ENCODE results near the gene RPL29.
A peak's percentile ranks its signal among the peaks of the same experiment; 100 is the strongest.

Gene RPL29

GRCh38 chr3:51974277-51974962 lies 21.3 kb downstream of the RPL29 start:
- peak; percentile 37 for DNase-seq (ENCODE audit: low read depth)
- TF ChIP-seq CTCF (IDR thresholded peaks at IDR 0.05; ENCODE audit: insufficient read depth, low read depth, low read length, missing control alignments), result no peak
- peak overlapping the region; percentile 77 for H3K4me3 ChIP-seq (ENCODE audit: low read depth, low read length)

- no peak overlapping the region for H3K4me3 ChIP-seq (ENCODE audit: low read depth, low read length)
- no peak for TF ChIP-seq CTCF (IDR thresholded peaks at IDR 0.05; ENCODE audit: insufficient read depth, low read depth, low read length, missing control alignments)
- no peak for DNase-seq (ENCODE audit: low read depth)
Measured at GRCh38 chr3:51971350-51971749, 24.3 kb downstream of the RPL29 start.

- no peak for DNase-seq (ENCODE audit: low read depth)
- H3K4me3 ChIP-seq (ENCODE audit: low read depth, low read length), result no peak overlapping the region
- TF ChIP-seq CTCF (IDR thresholded peaks at IDR 0.05; ENCODE audit: insufficient read depth, low read depth, low read length, missing control alignments), result no peak
Measured at GRCh38 chr3:51970606-51971300, 24.9 kb downstream of the RPL29 start.

GRCh38 chr3:51969841-51970240 lies 25.9 kb downstream of the RPL29 start:
- no peak for TF ChIP-seq CTCF (IDR thresholded peaks at IDR 0.05; ENCODE audit: insufficient read depth, low read depth, low read length, missing control alignments)
- H3K4me3 ChIP-seq (ENCODE audit: low read depth, low read length), result no peak overlapping the region
- no peak for DNase-seq (ENCODE audit: low read depth)

GRCh38 chr3:51968883-51969678 lies 26.6 kb downstream of the RPL29 start:
- DNase-seq (ENCODE audit: low read depth), result no peak
- no peak for TF ChIP-seq CTCF (IDR thresholded peaks at IDR 0.05; ENCODE audit: insufficient read depth, low read depth, low read length, missing control alignments)
- no peak overlapping the region for H3K4me3 ChIP-seq (ENCODE audit: low read depth, low read length)

- TF ChIP-seq CTCF (IDR thresholded peaks at IDR 0.05; ENCODE audit: insufficient read depth, low read depth, low read length, missing control alignments), result no peak
- H3K4me3 ChIP-seq (ENCODE audit: low read depth, low read length), result peak overlapping the region; percentile 58
- no peak for DNase-seq (ENCODE audit: low read depth)
Measured at GRCh38 chr3:51968170-51968775, 27.4 kb downstream of the RPL29 start.

All from GM12865 (cell line).